ENCODE measurements around the gene FOXA3.

The FOXA3 gene

GRCh38 chr19:45876411-45877197, 12.5 kb downstream of the FOXA3 start:
- DNase-seq: peak; percentile 86

GRCh38 chr19:45878043-45878794, 14.1 kb downstream of the FOXA3 start:
- peak; percentile 19 for DNase-seq

- DNase-seq: no peak
Measured at GRCh38 chr19:45879055-45879454, 14.9 kb downstream of the FOXA3 start.

GRCh38 chr19:45879971-45880370, 15.8 kb downstream of the FOXA3 start:
- no peak for DNase-seq

- no peak for DNase-seq
Measured at GRCh38 chr19:45881082-45881908, 17.2 kb downstream of the FOXA3 start.

GRCh38 chr19:45881909-45882528, 17.9 kb downstream of the FOXA3 start:
- DNase-seq: no peak

GRCh38 chr19:45882652-45883585, 18.8 kb downstream of the FOXA3 start:
- peak; percentile 94 for DNase-seq

- DNase-seq: no peak
Measured at GRCh38 chr19:45883586-45883880, 19.4 kb downstream of the FOXA3 start.

GRCh38 chr19:45883881-45884681, 20.0 kb downstream of the FOXA3 start:
- no peak for DNase-seq

GRCh38 chr19:45884682-45885555, 20.8 kb downstream of the FOXA3 start:
- no peak for DNase-seq

- peak; percentile 96 for DNase-seq
Measured at GRCh38 chr19:45885556-45886426, 21.7 kb downstream of the FOXA3 start, which contains the start of gene IRF2BP1. TSS of gene IRF2BP1 (minus strand) at chr19:45886141. CDS start at chr19:45885774, 367 bp downstream.

- peak; percentile 95 for DNase-seq
Measured at GRCh38 chr19:45886427-45887199, 22.5 kb downstream of the FOXA3 start.

GRCh38 chr19:45887200-45887710, 23.1 kb downstream of the FOXA3 start:
- no peak for DNase-seq

- DNase-seq: no peak
Measured at GRCh38 chr19:45889210-45889885, 25.2 kb downstream of the FOXA3 start.

- DNase-seq: no peak
Measured at GRCh38 chr19:45890877-45891276, 26.8 kb downstream of the FOXA3 start.

- DNase-seq: no peak
Measured at GRCh38 chr19:45895519-45895972, 31.4 kb downstream of the FOXA3 start.

Data from islet precursor cell (in vitro differentiated cells).